HepG2 (cell line): ENCODE measurements around the gene SLC22A23. TPM values are rescaled to one million over a fixed set of nuclear protein-coding genes. Genes with fewer than 3 reads are reported as not detected.

Experiments
- ARNTL ChIP-seq: sonication (generic); formaldehyde crosslinking; IDR thresholded peaks from 2 replicates; pipeline ENCODE4 v1.4.0; 2020; ENCODE audit warnings: mild to moderate bottlenecking, missing genetic modification reagents
- ATF7 ChIP-seq, 2 experiments: fragments of 450-650 bp in 1 of 2; sonication (generic) in 1 of 2; formaldehyde crosslinking in 1 of 2; IDR thresholded peaks; 2 replicates each; pipeline versions ENCODE4 v1.4.0 to v1.6.1; 2016 to 2020; ENCODE audit warnings: antibody characterized with exemption in 1 of 2, mild to moderate bottlenecking in 1 of 2, missing genetic modification reagents in 1 of 2
- EEA1 ChIP-seq: sonication (generic); formaldehyde crosslinking; IDR thresholded peaks from 2 replicates; pipeline ENCODE4 v1.5.1; 2020; ENCODE audit warnings: mild to moderate bottlenecking, missing genetic modification reagents, borderline replicate concordance
- JARID2 ChIP-seq: sonication (generic); formaldehyde crosslinking; IDR thresholded peaks from 2 replicates; pipeline ENCODE4 v1.8.1; 2023; ENCODE audit warnings: missing genetic modification reagents, inconsistent platforms; ENCODE audit not compliant: insufficient replicate concordance
- MAFG ChIP-seq: sonication (generic); formaldehyde crosslinking; IDR thresholded peaks from 2 replicates; pipeline ENCODE4 v1.5.1; 2020; ENCODE audit warnings: mild to moderate bottlenecking, missing genetic modification reagents
- MED8 ChIP-seq: sonication (generic); formaldehyde crosslinking; IDR thresholded peaks from 2 replicates; pipeline ENCODE4 v1.8.1; 2023; ENCODE audit warnings: mild to moderate bottlenecking, missing genetic modification reagents; ENCODE audit not compliant: insufficient replicate concordance
- NFIB ChIP-seq: sonication (generic); formaldehyde crosslinking; IDR thresholded peaks from 2 replicates; pipeline ENCODE4 v1.9.0; 2021; ENCODE audit warnings: missing genetic modification reagents, mild to moderate bottlenecking, borderline replicate concordance
- PHF20 ChIP-seq: sonication (generic); formaldehyde crosslinking; IDR thresholded peaks from 2 replicates; pipeline ENCODE4 v1.5.0; 2020; ENCODE audit warnings: mild to moderate bottlenecking, missing genetic modification reagents
- RARG ChIP-seq: sonication (generic); formaldehyde crosslinking; IDR thresholded peaks from 2 replicates; pipeline ENCODE4 v1.4.0; 2020; ENCODE audit warnings: low read depth, mild to moderate bottlenecking, missing genetic modification reagents
- RFXAP ChIP-seq: sonication (generic); formaldehyde crosslinking; IDR thresholded peaks from 2 replicates; pipeline ENCODE4 v1.4.0; 2020; ENCODE audit warnings: missing genetic modification reagents, borderline replicate concordance
- SIN3A ChIP-seq: IDR thresholded peaks from 2 replicates; pipeline ENCODE4 v1.6.1; 2011; ENCODE audit warnings: low read depth, mild to moderate bottlenecking, control low read depth, low read length, borderline replicate concordance
- TEAD3 ChIP-seq: optimal IDR thresholded peaks from 2 replicates; pipeline ENCODE3; 2016; ENCODE audit warnings: borderline replicate concordance
- TMF1 ChIP-seq: sonication (generic); formaldehyde crosslinking; IDR thresholded peaks from 2 replicates; pipeline ENCODE4 v1.8.1; 2022; ENCODE audit warnings: low read depth, missing genetic modification reagents
- ZFP1 ChIP-seq: IDR thresholded peaks from 2 replicates; pipeline ENCODE4 v1.6.1; 2016
- ZFP90 ChIP-seq: sonication (generic); formaldehyde crosslinking; IDR thresholded peaks from 2 replicates; pipeline ENCODE4 v1.8.0; 2022; ENCODE audit warnings: missing genetic modification reagents, mild to moderate bottlenecking, inconsistent platforms, borderline replicate concordance
- ZFY ChIP-seq: sonication (generic); formaldehyde crosslinking; IDR thresholded peaks from 2 replicates; pipeline ENCODE4 v1.4.0; 2020; ENCODE audit warnings: missing genetic modification reagents
- ZNF256 ChIP-seq: sonication (generic); formaldehyde crosslinking; conservative IDR thresholded peaks from 2 replicates; pipeline ENCODE4 v1.4.0; 2020; ENCODE audit warnings: missing genetic modification reagents
- ZNF263 ChIP-seq: sonication (generic); formaldehyde crosslinking; IDR thresholded peaks from 2 replicates; pipeline ENCODE4 v1.4.0; 2020; ENCODE audit warnings: missing genetic modification reagents
- ZNF282 ChIP-seq: fragments of 450-650 bp; IDR thresholded peaks from 2 replicates; pipeline ENCODE4 v1.6.1; 2018; ENCODE audit not compliant: partially characterized antibody
- ZNF333 ChIP-seq: sonication (generic); formaldehyde crosslinking; IDR thresholded peaks from 2 replicates; pipeline ENCODE4 v1.4.0; 2020; ENCODE audit warnings: mild to moderate bottlenecking, missing genetic modification reagents, borderline replicate concordance
- ZNF468 ChIP-seq: sonication (generic); formaldehyde crosslinking; IDR thresholded peaks from 2 replicates; pipeline ENCODE4 v1.8.0; 2022; ENCODE audit warnings: mild to moderate bottlenecking, moderate library complexity, missing genetic modification reagents
- ZNF816 ChIP-seq: sonication (generic); formaldehyde crosslinking; IDR thresholded peaks from 2 replicates; pipeline ENCODE4 v1.8.0; 2022; ENCODE audit warnings: missing genetic modification reagents, mild to moderate bottlenecking, borderline replicate concordance
- polyA plus RNA-seq, 8 experiments: library from polyadenylated mRNA; depleted of rRNA in 3 of 8; stranded (reverse) in 7 of 8; unstranded in 1 of 8; fragments of >200 nt; fragmentation: Illumina TruSeq in 4 of 8; extraction: Trizol in 4 of 8; gene quantifications; 2 replicates each; pipeline versions ENCODE4 v1.2.1 to v1.2.3, GENCODE V29; 2011 to 2016; ENCODE audit warnings: low read depth in 4 of 8, missing spikeins in 1 of 8, mixed read lengths in 1 of 8; ENCODE audit not compliant: insufficient read depth in 1 of 8
- total RNA-seq, 5 experiments: library from RNA; depleted of rRNA; stranded (reverse); fragments of >200 nt; fragmentation: Illumina TruSeq; extraction: Trizol; gene quantifications; 2 replicates each; pipeline ENCODE4 v1.2.3, GENCODE V29; 2016; ENCODE audit warnings: low read depth in 1 of 5
- TF ChIP-seq, protein P1 (sequence below): sonication (generic); formaldehyde crosslinking; conservative IDR thresholded peaks from 2 replicates; pipeline ENCODE4 v1.4.0; 2020; ENCODE audit warnings: mild to moderate bottlenecking, missing genetic modification reagents, moderate library complexity
- TF ChIP-seq, protein P2 (sequence below): IDR thresholded peaks from 2 replicates; pipeline ENCODE4 v1.6.1; 2016; ENCODE audit warnings: low read depth, control low read depth

SLC22A23 gene
- total and polyA plus RNA-seq, 2 of the 13 experiments (the other 11 are each of a cell fraction or from before 2014, with no cell fraction given), result 11.8 to 17.5 TPM

DNA sequence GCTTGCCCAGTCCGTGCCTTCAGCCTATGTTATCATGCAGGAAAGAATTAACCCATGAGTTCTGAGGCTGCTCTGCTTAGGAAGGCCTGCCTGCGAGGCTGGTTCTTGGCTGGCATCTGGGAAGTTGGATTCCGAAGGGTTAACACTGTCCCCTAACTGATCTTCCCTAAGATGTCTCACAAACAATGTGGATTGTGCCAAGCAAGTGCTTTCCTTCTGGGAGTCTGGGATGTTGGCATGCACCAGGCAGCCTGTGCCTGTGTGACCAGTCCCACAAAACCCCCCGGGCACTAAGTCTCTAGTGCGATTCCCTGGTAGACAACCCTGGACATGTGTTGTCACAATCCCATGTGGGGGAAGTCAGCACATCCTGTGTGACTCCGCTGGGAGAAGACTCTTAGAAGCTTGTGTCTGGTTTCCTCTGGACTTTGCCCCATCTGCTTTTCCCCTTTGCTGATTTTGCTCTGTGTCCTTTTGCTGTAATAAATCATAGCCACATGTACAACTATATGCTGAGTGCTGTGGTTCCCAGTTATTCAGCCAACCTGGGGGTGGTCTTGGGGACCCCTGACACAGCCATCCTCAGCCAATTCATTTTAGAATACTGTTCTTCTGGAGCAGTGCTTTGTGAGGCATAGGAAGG lies 83.8 kb downstream of the SLC22A23 start (continued):
- TF ChIP-seq, protein P1, sequence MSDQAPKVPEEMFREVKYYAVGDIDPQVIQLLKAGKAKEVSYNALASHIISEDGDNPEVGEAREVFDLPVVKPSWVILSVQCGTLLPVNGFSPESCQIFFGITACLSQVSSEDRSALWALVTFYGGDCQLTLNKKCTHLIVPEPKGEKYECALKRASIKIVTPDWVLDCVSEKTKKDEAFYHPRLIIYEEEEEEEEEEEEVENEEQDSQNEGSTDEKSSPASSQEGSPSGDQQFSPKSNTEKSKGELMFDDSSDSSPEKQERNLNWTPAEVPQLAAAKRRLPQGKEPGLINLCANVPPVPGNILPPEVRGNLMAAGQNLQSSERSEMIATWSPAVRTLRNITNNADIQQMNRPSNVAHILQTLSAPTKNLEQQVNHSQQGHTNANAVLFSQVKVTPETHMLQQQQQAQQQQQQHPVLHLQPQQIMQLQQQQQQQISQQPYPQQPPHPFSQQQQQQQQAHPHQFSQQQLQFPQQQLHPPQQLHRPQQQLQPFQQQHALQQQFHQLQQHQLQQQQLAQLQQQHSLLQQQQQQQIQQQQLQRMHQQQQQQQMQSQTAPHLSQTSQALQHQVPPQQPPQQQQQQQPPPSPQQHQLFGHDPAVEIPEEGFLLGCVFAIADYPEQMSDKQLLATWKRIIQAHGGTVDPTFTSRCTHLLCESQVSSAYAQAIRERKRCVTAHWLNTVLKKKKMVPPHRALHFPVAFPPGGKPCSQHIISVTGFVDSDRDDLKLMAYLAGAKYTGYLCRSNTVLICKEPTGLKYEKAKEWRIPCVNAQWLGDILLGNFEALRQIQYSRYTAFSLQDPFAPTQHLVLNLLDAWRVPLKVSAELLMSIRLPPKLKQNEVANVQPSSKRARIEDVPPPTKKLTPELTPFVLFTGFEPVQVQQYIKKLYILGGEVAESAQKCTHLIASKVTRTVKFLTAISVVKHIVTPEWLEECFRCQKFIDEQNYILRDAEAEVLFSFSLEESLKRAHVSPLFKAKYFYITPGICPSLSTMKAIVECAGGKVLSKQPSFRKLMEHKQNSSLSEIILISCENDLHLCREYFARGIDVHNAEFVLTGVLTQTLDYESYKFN, result peak; percentile 92
- TF ChIP-seq TEAD3 (CRISPR knock-in tag), result no peak
- 0 out of 2 replicates have a peak, but pooled peaks have one; percentile 30 for TF ChIP-seq PHF20
- TF ChIP-seq NFIB, result no peak
- no peak for TF ChIP-seq RARG (CRISPR knock-in tag)
- TF ChIP-seq EEA1 (CRISPR knock-in tag), result no peak
- peak; percentile 64; the same call in 1 of the 2 replicates for TF ChIP-seq SIN3A
- TF ChIP-seq ZFP1 (CRISPR knock-in tag), result 0 out of 2 replicates have a peak, but pooled peaks have one; percentile 30
- peak; percentile 43; the same call in 1 of the 2 replicates for TF ChIP-seq ZNF263 (CRISPR knock-in tag)
- no peak; the same call in none of the 2 replicates for TF ChIP-seq ZFP90 (CRISPR knock-in tag)
- no peak for TF ChIP-seq MAFG (CRISPR knock-in tag)
- TF ChIP-seq ATF7 (IDR thresholded peaks at IDR 0.05), result no peak
- TF ChIP-seq ATF7 (CRISPR knock-in tag; IDR thresholded peaks at IDR 0.05), result no peak; the same call in 1 of the 2 replicates
- TF ChIP-seq ARNTL (CRISPR knock-in tag), result peak; percentile 15; the same call in 1 of the 2 replicates
- peak; percentile 46 for TF ChIP-seq MED8 (CRISPR knock-in tag)
- TF ChIP-seq ZNF256 (CRISPR knock-in tag), result no peak
- no peak for TF ChIP-seq ZNF816 (CRISPR knock-in tag)
- TF ChIP-seq RFXAP (CRISPR knock-in tag), result no peak
- no peak for TF ChIP-seq TMF1
- 0 out of 2 replicates have a peak, but pooled peaks have one; percentile 66 for TF ChIP-seq ZNF333
- TF ChIP-seq ZFY (CRISPR knock-in tag), result peak; percentile 31; the same call in 1 of the 2 replicates
- TF ChIP-seq JARID2 (CRISPR knock-in tag), result no peak
- TF ChIP-seq ZNF282, result no peak
- no peak for TF ChIP-seq ZNF468 (CRISPR knock-in tag)
- TF ChIP-seq, protein P2, sequence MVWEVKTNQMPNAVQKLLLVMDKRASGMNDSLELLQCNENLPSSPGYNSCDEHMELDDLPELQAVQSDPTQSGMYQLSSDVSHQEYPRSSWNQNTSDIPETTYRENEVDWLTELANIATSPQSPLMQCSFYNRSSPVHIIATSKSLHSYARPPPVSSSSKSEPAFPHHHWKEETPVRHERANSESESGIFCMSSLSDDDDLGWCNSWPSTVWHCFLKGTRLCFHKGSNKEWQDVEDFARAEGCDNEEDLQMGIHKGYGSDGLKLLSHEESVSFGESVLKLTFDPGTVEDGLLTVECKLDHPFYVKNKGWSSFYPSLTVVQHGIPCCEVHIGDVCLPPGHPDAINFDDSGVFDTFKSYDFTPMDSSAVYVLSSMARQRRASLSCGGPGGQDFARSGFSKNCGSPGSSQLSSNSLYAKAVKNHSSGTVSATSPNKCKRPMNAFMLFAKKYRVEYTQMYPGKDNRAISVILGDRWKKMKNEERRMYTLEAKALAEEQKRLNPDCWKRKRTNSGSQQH (CRISPR knock-in tag), result no peak; the same call in 1 of the 2 replicates
